Muscle layer of duodenum (tissue), 2 donors: ENCODE measurements around the gene ARL2.

Experiments used
- H3K27ac ChIP-seq: one replicate; pipeline ENCODE4 v1.7.0; 2013; ENCODE audit warnings: mild to moderate bottlenecking, low read length
- H3K27me3 ChIP-seq: one replicate; pipeline ENCODE4 v1.7.0; 2013; ENCODE audit warnings: low read depth, mild to moderate bottlenecking, control low read depth, low read length
- H3K36me3 ChIP-seq, 2 donors: one replicate each; pipeline ENCODE4 v1.7.0; 2013; ENCODE audit warnings: low read length in 2 of 2, control low read depth in 1 of 2, mild to moderate bottlenecking in 1 of 2; ENCODE audit not compliant: insufficient read depth in 2 of 2, control insufficient read depth in 1 of 2
- H3K4me1 ChIP-seq, 2 donors: one replicate each; pipeline ENCODE4 v1.7.0; 2013; ENCODE audit warnings: low read length in 2 of 2, mild to moderate bottlenecking in 2 of 2, control low read depth in 1 of 2, moderate library complexity in 1 of 2; ENCODE audit not compliant: insufficient read depth in 2 of 2, control insufficient read depth in 1 of 2
- H3K4me3 ChIP-seq, 2 donors: one replicate each; pipeline ENCODE4 v1.7.0; 2013; ENCODE audit warnings: low read length in 2 of 2, low read depth in 1 of 2, mild to moderate bottlenecking in 1 of 2
- H3K9me3 ChIP-seq, 2 donors: one replicate each; pipeline ENCODE4 v1.7.0; 2013; ENCODE audit warnings: low read length in 2 of 2, control low read depth in 1 of 2, mild to moderate bottlenecking in 1 of 2; ENCODE audit not compliant: control insufficient read depth in 1 of 2
- donor health status: healthy.

The ARL2 gene

DNA sequence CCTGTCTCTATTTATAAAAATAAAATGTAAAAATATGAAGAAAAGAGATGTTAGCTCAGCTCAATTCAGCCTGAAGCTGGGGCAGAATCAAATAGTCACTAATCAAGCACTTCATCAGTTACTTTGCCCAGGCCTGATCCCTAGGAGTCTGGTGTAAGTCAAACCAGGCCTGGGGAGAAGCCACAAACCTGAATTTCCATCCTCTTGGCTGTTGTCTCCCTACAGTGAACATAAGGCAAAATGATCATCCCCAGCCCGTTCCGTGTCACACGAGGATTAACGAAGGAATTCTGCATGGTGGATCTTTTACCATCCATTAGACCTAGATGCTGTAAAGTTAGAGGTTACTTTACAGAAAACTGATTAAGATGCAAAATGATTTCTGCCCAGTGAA is 50.9 kb downstream of the ARL2 start:
- no peaks in the 10 kb centered on the region for H3K4me1 ChIP-seq
- H3K27me3 ChIP-seq, result no peaks in the 10 kb centered on the region
- no peak overlapping the region for H3K27ac ChIP-seq
- H3K36me3 ChIP-seq, result no peaks in the 10 kb centered on the region
- H3K9me3 ChIP-seq, result no peaks in the 10 kb centered on the region
- no peak overlapping the region for H3K4me3 ChIP-seq

- Histone ChIP-seq H3K27me3 (no peaks in the 10 kb centered on the region), H3K36me3 (no peaks in the 10 kb centered on the region), H3K4me3 (no peak overlapping the region), H3K4me1 (no peaks in the 10 kb centered on the region), H3K9me3 (no peaks in the 10 kb centered on the region), H3K27ac (no peak overlapping the region)
Observed at GRCh38 chr11:65065851-65066250, 51.9 kb downstream of the ARL2 start.

GRCh38 chr11:65066315-65066714 is 52.4 kb downstream of the ARL2 start:
- H3K4me1 ChIP-seq, result no peaks in the 10 kb centered on the region
- no peak overlapping the region for H3K27ac ChIP-seq
- no peak overlapping the region for H3K4me3 ChIP-seq
- H3K36me3 ChIP-seq, result no peaks in the 10 kb centered on the region
- H3K9me3 ChIP-seq, result no peaks in the 10 kb centered on the region
- no peaks in the 10 kb centered on the region for H3K27me3 ChIP-seq

- Histone ChIP-seq H3K4me1 (no peaks in the 10 kb centered on the region), H3K36me3 (no peaks in the 10 kb centered on the region), H3K4me3 (no peak overlapping the region), H3K27ac (no peak overlapping the region), H3K27me3 (no peaks in the 10 kb centered on the region), H3K9me3 (no peaks in the 10 kb centered on the region)
Observed at GRCh38 chr11:65066805-65067291, 52.9 kb downstream of the ARL2 start.

GRCh38 chr11:65067446-65067845 is 53.5 kb downstream of the ARL2 start:
- no peaks in the 10 kb centered on the region for H3K36me3 ChIP-seq
- no peaks in the 10 kb centered on the region for H3K4me1 ChIP-seq
- no peak overlapping the region for H3K4me3 ChIP-seq
- H3K27ac ChIP-seq, result no peak overlapping the region
- no peaks in the 10 kb centered on the region for H3K9me3 ChIP-seq
- H3K27me3 ChIP-seq, result no peaks in the 10 kb centered on the region

DNA sequence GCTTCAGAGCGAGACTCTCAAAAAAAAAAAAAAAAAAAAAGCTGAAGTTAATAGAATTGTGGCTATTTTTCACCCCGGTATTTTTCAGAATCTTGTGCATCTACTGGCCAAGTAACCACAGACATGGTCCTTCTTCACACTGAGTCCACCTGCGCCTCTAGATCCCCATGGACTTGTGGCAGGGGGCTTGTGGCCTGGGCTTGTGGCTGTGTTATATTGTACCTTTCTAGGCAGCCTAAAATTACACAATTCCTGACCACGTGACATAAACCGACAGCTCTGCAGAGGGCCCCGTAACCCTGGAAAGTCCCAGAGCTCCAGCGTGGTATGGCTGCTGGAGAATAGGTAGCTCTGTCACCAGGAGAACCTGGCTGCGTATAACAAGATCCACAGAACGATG is 55.3 kb downstream of the ARL2 start:
- Histone ChIP-seq H3K4me1 (no peaks in the 10 kb centered on the region), H3K4me3 (no peak overlapping the region), H3K9me3 (no peaks in the 10 kb centered on the region), H3K27ac (no peak overlapping the region), H3K36me3 (no peaks in the 10 kb centered on the region), H3K27me3 (no peaks in the 10 kb centered on the region)
